Stimulated activated CD8-positive, alpha-beta memory T cell treated with anti-CD3 and anti-CD28 coated beads, Interleukin-4, amount 100 ng/mL, for 24 hours (primary cell): ENCODE results near the gene CCL24.
"Not testable (repeated sequence)": the region's sequence is repeated elsewhere in the genome, so short reads cannot be mapped to it uniquely, and the experiment has no call there.

Experiments
- DNase-seq: peaks from one replicate; pipeline ENCODE4 v3.0.0-alpha.2; 2020; ENCODE audit warnings: low read depth

Gene CCL24

DNA sequence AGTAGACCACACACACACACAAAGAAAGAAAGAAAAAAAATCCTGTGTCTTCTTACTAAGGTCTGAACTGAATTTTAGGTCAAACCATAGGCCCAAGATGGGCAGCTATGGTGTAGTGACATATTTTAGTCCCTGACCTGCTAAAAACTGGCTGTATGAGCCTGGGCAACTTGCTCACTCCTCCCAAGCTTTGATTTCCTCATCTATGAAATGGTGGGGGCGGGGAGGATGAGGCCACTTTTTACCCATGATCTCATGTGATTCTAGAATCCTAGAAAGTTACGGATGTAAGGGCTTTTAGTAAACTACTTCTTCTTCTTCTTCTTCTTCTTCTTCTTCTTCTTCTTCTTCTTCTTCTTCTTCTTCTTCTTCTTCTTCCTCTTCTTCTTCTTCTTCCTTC lies 6.1 kb upstream of the CCL24 start:
- DNase-seq: no peak

GRCh38 chr7:75818472-75818871 lies 4.9 kb upstream of the CCL24 start:
- no peak for DNase-seq

DNA sequence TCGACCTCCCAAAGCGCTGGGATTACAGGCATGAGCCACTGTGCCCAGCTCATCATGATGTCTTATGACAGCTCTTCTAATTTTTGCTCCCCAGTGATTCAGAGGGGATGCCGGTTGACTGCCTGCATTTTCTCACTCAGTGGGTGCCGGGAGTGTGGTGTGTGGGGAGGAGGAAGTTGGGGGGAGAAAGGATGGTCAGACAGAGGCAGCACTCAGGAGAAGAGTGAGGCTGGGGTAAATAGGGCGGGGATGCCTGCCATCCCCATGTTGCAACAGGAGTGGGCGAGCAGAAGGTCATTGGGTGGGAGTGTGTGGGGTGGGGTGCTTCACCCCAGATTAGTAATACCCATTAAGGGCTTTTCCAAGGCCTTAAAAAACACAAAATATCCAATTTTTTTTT lies 3.5 kb upstream of the CCL24 start:
- no peak for DNase-seq

DNA sequence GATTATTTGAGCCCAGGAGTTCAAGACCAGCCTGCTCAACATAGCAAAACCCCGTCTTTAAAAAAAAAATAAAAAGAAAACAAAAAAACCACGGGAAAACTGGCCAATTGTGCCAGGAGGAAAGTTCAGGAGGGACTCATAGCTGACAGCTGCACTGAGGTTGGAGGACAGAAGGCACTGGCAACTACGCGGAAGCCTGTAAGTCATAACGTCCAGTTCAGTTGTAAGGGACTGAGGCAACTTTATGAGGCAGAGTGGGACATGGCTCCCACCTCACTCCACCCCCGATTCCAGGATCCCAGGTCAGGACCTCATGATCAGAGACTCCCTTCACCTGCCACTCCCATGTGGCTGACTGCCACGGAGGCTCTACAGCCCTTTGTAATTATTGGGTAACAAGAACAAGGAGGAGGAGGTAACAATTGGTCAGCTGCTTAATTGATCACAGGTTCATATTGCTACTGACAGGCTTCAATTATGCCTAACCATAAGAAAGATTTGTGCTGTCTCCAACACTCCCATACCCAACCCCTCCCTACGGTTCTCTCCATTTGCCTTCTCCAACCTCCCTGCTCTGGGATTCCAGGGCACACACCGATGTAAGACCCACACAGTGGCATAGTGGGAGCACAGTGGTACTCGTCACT lies 1.9 kb upstream of the CCL24 start:
- no peak for DNase-seq

- DNase-seq: no peak
These were observed 871 bp upstream of the CCL24 start for GRCh38 chr7:75814407-75814947.

DNA sequence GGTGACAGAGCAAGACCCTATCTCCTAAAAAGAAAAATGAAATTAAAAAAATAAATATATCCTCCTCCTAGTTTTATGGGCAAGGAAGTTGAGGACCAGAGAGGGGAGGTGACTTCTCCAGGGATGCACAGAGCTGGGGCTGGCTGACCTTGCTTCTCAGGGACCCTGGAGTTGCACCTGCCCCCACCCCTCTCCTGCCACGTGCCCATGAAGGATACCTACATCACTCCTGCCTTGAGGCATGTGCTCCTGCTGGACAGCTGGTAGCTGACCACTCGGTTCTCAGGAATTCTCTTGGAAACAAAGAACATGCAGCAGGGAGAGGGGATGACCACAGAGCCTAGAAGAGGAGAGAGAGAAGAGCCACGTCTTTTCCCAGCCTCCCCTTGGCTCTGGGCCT lies 522 bp downstream of the CCL24 start:
- no peak for DNase-seq

DNA sequence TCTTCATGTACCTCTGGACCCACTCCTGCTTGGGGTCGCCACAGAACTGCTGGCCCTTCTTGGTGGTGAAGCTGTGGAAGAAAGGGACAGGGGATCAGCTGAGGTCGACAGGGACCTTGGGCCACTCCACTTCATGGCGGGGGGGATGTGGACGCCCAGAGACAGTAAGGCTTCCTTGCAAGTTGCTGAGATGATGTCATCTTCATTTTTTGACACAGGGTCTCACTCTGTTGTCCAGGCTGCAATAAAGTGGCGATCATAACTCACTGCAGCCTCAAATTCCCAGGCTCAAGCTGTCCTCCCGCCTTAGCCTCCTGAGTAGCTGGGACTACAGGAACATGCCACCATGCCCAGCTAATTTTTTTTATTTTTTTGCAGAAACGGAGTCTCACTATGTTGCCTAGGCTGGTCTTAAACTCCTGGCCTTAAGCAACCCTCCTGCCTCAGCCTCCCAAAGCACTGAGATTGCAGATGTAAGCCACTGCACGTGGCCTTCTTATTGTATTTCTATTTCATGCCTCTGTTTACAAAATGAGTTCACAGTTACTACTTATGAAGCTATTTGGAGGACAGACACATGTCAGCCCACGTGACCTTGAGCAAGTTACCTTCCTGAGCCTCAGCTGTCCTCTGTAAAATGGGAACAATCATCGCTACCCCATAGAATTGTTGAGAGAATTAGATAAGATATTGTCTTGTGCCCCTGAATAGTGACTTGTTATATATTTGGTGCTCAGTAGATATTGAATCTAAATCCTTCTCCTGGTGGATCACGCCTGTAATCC lies 1.5 kb downstream of the CCL24 start:
- no peak for DNase-seq

DNA sequence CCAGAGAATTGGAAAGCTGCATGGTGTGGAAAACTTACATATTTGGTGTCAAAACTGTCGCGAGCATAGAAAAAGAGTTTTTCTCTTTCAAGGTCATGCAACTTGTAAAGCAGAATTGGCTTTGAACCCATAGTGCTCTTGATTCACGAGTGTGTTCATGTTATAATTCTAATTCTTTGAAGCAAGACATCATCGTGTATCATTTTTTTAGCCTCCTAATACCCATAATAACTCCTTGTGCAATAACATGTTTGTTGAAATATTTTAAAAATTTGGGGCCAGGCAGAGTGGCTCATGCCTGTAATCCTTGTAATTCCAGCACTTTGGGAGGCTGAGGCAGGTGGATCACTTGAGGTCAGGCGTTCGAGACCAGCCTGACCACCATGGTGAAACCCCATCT lies 4.2 kb downstream of the CCL24 start:
- no peak for DNase-seq

DNA sequence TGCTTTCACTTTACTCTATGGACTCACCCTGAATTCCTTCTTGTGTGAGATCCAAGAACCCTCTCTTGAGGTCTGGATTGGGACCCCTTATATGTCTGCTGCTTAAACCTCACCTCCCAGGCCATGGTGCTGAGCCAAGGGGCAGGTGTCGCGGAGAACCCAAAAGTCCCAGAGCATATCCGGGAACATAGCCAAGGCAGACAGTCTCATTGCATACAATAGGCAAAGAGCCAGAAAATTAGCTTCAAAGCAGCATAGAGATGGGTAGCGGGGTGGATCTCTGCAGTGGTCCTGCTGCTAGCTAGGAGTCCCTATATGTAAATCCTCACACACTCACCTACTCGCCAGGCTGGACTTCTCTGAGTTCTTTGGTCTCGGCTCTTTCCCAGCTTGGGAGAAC lies 5.5 kb downstream of the CCL24 start:
- no peak for DNase-seq

- no peak for DNase-seq
These were observed 6.2 kb downstream of the CCL24 start for GRCh38 chr7:75807452-75807851.

GRCh38 chr7:75806560-75807307 lies 6.9 kb downstream of the CCL24 start:
- DNase-seq: no peak

- no peak for DNase-seq
These were observed 8.9 kb downstream of the CCL24 start for GRCh38 chr7:75804705-75805104.

GRCh38 chr7:75804004-75804403 lies 9.6 kb downstream of the CCL24 start:
- DNase-seq: no peak

DNA sequence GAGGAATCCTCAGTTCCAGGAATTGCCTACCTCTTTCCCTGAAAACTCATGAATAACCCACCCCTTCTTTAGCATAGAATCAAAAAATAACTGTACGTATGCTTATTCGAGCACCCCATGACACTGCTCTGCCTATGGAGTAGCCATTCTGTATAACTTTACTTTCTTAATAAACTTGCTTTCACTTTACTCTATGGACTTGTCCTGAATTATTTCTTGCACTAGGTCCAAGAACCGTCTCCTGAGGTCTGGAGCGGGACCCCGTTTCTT lies 11.1 kb downstream of the CCL24 start:
- no peak for DNase-seq

DNA sequence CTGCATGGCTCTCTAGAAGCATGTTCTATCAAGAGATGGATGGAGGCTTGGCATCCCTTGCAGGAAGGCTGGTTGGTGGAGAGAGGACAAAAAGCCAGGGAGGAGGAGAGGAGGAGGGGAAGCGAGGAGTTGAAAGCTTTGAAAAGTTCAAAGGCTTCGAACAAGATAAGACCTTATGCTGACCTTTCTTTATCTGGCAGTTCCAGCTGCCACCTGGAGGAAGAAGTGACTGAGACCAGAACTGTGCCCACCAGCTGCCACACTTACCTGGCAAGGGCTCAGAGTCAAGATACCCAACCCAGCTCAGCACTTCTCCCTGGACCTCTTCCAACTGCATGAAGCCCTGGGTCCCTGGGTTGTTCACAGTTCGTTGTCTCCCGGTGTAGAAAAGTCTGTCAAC lies 14.8 kb downstream of the CCL24 start:
- no peak for DNase-seq

GRCh38 chr7:75796420-75796819 lies 17.2 kb downstream of the CCL24 start:
- no peak for DNase-seq

DNA sequence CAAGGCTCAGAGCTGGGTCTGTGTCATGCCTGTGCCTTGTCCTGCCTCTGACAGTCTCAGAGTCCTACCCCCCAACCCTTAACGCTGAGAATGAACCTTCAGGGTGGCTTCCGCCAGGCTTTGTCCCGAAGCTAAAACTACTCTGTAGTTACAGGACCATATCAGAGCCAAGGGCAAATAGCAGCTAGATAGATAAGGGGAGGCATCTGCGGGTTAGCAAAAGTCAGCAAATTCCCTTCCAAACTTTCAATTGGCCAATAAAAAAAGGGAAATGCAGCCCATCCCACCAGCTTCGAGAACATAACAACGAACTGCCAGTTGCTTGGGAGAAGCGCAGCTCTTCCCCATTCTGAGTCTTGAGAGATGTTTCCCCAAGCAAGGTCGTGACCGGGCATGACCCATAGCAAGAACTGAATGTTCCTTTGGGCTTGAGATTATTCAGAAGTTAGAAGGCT lies 17.7 kb downstream of the CCL24 start:
- DNase-seq: no peak

GRCh38 chr7:75793676-75794075 lies 19.9 kb downstream of the CCL24 start:
- DNase-seq: no peak

DNA sequence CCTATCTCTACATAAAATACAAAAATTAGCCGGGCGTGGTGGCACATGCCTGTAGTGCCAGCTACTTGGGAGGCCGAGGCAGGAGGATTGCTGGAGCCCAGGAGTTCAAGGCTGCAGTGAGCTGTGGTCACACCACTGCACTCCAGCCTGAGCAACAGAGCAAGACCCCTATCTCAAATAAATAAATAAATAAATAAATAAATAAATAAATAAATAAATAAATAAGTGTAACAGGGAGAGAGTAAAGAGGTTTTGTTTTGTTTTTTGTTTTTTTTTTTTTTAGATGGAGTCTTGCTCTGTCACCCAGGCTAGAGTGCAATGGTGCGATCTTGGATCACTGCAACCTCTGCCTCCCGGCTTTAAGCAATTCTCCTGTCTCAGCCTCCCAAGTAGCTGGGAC lies 21.0 kb downstream of the CCL24 start:
- not testable (repeated sequence) for DNase-seq

DNA sequence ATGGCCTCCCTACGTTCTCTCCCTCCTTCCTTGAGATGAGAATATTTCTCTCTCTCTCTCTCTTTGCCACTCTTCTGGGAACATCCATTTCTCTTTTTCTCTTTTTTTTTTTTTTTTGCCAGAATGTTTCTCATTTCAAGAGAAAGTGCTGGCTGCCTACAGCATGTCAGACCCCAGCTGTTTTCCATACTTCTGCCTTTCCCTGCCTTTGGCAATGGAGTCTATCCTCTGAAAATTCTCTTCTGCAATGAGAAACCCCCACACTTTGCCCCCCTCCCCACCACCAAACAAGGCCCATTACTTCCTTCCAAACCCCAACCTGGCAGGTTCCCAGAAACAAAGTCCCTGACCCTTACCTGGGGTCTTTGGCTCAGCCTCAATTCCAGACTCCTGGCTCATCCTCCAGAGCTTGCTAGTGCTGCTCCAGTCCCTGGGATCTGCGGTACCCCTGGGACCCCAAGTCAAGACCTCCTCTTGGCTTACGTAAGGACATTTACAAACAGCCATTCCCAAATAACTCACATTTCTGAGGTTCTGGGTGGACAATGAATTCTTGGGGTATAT lies 24.2 kb downstream of the CCL24 start:
- no peak for DNase-seq

DNA sequence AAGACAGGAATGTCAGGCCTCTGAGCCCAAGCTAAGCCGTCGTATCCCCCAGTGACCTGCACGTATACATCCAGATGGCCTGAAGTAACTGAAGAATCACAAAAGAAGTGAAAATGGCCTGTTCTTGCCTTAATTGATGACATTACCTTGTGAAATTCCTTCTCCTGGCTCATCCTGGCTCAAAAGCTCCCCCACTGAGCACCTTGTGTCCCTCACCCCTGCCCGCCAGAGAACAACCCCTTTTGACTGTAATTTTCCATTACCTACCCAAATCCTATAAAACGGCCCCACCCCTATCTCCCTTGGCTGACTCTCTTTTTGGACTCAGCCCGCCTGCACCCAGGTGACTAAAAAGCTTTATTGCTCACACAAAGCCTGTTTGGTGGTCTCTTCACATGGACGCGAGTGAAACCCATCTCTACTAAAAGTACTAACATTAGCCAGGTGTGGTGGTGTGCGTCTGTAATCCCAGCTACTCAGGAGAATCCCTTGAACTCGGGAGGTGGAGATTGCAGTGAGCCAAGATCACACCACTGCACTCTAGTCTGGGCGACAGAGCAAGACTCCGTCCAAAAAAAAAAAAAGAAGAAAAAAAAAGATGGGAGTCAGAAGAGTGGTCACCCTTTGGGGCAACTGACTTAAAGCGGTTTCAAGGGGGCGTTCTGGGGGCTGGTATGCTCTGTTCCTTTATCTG lies 25.3 kb downstream of the CCL24 start:
- DNase-seq: not testable (repeated sequence)

- not testable (repeated sequence) for DNase-seq
These were observed 30.5 kb downstream of the CCL24 start for GRCh38 chr7:75783058-75783457.
